ENCODE data around the gene DCTN5.

DCTN5 gene

DNA sequence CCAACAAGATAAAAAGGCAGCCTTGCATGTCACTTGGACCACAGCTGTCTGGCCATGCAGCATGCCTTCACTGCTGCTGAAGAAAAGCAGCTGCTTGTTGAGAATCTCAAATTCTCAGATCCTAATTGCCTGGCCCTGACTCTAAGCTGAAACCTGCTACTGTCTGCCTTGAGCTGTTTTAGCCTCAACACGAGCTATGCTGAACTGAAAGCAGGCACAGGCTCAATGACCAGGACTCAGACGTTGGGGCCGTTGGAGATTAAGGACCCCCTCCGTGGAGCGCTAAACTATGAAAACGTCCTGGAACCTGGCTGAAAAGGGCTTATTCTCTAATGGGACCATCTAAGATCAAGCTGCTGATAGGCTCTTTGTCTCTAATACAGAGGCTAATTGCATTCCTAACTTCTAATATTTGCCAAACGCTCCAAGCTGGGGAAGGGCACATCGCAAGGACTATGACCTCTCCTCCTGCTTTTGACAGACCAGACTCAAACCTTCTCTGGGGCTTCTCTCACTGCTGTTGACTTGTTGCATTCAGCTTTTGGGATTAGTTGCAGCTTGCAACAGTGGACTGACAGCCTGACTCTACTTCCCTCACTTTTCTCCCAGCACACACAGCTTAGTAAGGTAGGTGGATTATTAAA lies 32.8 kb downstream of the DCTN5 start:
- peaks cover 11% of the 10 kb centered on the region; the same call in 1 of the 2 replicates for H3F3A ChIP-seq (ENCODE audit: insufficient read depth)
- H3K36me3 ChIP-seq (ENCODE audit: low read length), result no peaks in the 10 kb centered on the region
- no peaks in the 10 kb centered on the region for H3K9me3 ChIP-seq (ENCODE audit: insufficient read depth, low read length)
- H3K79me2 ChIP-seq (ENCODE audit: insufficient read depth, low read length), result peaks cover 4% of the 10 kb centered on the region
- no peak overlapping the region for H3K27ac ChIP-seq (ENCODE audit: low read depth, low read length)
- H3K9ac ChIP-seq (ENCODE audit: low read length), result no peak overlapping the region
- no peak overlapping the region for H2AFZ ChIP-seq (ENCODE audit: low read depth, low read length, severe bottlenecking)
- H3K9me2 ChIP-seq (replicated peaks; ENCODE audit: insufficient read depth, low read length), result no peaks in the 10 kb centered on the region
- no peaks in the 10 kb centered on the region for H4K20me1 ChIP-seq (ENCODE audit: low read depth, low read length)
- TF ChIP-seq, protein P1, sequence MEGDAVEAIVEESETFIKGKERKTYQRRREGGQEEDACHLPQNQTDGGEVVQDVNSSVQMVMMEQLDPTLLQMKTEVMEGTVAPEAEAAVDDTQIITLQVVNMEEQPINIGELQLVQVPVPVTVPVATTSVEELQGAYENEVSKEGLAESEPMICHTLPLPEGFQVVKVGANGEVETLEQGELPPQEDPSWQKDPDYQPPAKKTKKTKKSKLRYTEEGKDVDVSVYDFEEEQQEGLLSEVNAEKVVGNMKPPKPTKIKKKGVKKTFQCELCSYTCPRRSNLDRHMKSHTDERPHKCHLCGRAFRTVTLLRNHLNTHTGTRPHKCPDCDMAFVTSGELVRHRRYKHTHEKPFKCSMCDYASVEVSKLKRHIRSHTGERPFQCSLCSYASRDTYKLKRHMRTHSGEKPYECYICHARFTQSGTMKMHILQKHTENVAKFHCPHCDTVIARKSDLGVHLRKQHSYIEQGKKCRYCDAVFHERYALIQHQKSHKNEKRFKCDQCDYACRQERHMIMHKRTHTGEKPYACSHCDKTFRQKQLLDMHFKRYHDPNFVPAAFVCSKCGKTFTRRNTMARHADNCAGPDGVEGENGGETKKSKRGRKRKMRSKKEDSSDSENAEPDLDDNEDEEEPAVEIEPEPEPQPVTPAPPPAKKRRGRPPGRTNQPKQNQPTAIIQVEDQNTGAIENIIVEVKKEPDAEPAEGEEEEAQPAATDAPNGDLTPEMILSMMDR (IDR thresholded peaks at IDR 0.05; ENCODE audit: insufficient read depth, low read length, poor library complexity, severe bottlenecking), result no peak
- H3K27me3 ChIP-seq (ENCODE audit: low read length), result no peaks in the 10 kb centered on the region
- H3K4me2 ChIP-seq (ENCODE audit: low read depth, low read length, poor library complexity, severe bottlenecking), result no peak overlapping the region
- H3K4me3 ChIP-seq (ENCODE audit: insufficient read depth, low read length, poor library complexity, severe bottlenecking), result no peak overlapping the region

DNA sequence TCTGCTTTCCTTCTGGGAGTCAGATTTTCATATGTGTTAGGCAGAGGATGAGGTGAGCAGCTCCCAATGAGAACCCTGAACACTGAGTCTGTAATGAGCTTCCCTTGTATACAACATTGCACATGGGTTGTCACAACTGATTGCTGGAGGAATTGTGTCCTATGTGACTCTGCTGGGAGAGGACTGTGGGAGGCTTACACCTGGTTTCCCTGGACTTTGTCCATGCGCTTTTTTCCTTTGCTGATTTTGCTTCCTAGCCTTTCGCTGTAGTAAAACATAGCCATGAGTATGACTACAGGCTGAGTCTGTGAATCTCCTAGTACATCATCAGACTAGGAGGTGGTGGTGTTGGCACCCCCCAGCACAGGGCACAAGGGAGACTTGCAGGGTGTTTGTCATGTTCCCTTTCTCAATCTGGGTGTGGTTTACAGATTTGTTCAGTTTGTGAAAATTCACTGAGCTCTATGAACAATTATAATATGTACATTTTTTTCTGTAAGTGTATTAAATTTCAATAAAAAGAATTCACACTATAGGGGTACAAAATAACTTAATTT lies 35.7 kb downstream of the DCTN5 start:
- no peaks in the 10 kb centered on the region for H3K27me3 ChIP-seq (ENCODE audit: low read length)
- H3F3A ChIP-seq (ENCODE audit: insufficient read depth), result peaks cover 11% of the 10 kb centered on the region; the same call in 1 of the 2 replicates
- H3K79me2 ChIP-seq (ENCODE audit: insufficient read depth, low read length), result peaks cover 33% of the 10 kb centered on the region
- H3K36me3 ChIP-seq (ENCODE audit: low read length), result 0 out of 2 replicates have a peak, but pooled peaks cover 8% of the 10 kb centered on the region
- peak overlapping the region; percentile 9; the same call in 1 of the 2 replicates for H3K27ac ChIP-seq (ENCODE audit: low read depth, low read length)
- TF ChIP-seq, protein P1 (IDR thresholded peaks at IDR 0.05; ENCODE audit: insufficient read depth, low read length, poor library complexity, severe bottlenecking), result no peak
- TF ChIP-seq EZH2phosphoT487 (conservative IDR thresholded peaks at IDR 0.05; ENCODE audit: low read length), result no peak
- H3K4me3 ChIP-seq (ENCODE audit: insufficient read depth, low read length, poor library complexity, severe bottlenecking), result no peak overlapping the region
- H3K9me2 ChIP-seq (replicated peaks; ENCODE audit: insufficient read depth, low read length), result no peaks in the 10 kb centered on the region
- H3K4me2 ChIP-seq (ENCODE audit: low read depth, low read length, poor library complexity, severe bottlenecking), result no peak overlapping the region
- H3K9me3 ChIP-seq (ENCODE audit: insufficient read depth, low read length), result no peaks in the 10 kb centered on the region
- no peak overlapping the region for H3K9ac ChIP-seq (ENCODE audit: low read length)
- no peaks in the 10 kb centered on the region for H4K20me1 ChIP-seq (ENCODE audit: low read depth, low read length)
- no peak overlapping the region for H2AFZ ChIP-seq (ENCODE audit: low read depth, low read length, severe bottlenecking)

GRCh38 chr16:23678430-23679273 lies 37.4 kb downstream of the DCTN5 start, which contains the start of gene PLK1:
Gene PLK1 (plus strand): TSS chr16:23678889. CDS start chr16:23678933, 44 bp downstream.
- 0 out of 2 replicates have a peak, but pooled peaks cover 15% of the 10 kb centered on the region for H3K36me3 ChIP-seq (ENCODE audit: low read length)
- H3K79me2 ChIP-seq (ENCODE audit: insufficient read depth, low read length), result peaks cover 43% of the 10 kb centered on the region
- TF ChIP-seq, protein P1 (IDR thresholded peaks at IDR 0.05; ENCODE audit: insufficient read depth, low read length, poor library complexity, severe bottlenecking), result peak; percentile 30
- no peak for TF ChIP-seq EZH2phosphoT487 (conservative IDR thresholded peaks at IDR 0.05; ENCODE audit: low read length)

More at GRCh38 chr16:23678430-23679273, 37.4 kb downstream of the DCTN5 start, which contains the start of gene PLK1:
- peak within 1 kb of the TSS; percentile 85 for H2AFZ ChIP-seq (ENCODE audit: low read depth, low read length, severe bottlenecking)
- H3K9me3 ChIP-seq (ENCODE audit: insufficient read depth, low read length), result no peaks in the 10 kb centered on the region
- H3K9me2 ChIP-seq (replicated peaks; ENCODE audit: insufficient read depth, low read length), result no peaks in the 10 kb centered on the region
- no peaks in the 10 kb centered on the region for H3K27me3 ChIP-seq (ENCODE audit: low read length)
- peak within 1 kb of the TSS; percentile 98 for H3K4me3 ChIP-seq (ENCODE audit: insufficient read depth, low read length, poor library complexity, severe bottlenecking)
- no peaks in the 10 kb centered on the region for H4K20me1 ChIP-seq (ENCODE audit: low read depth, low read length)
- H3K9ac ChIP-seq (ENCODE audit: low read length), result peak within 1 kb of the TSS; percentile 98
- peak within 1 kb of the TSS; percentile 70 for H3K27ac ChIP-seq (ENCODE audit: low read depth, low read length)
- peaks cover 11% of the 10 kb centered on the region; the same call in 1 of the 2 replicates for H3F3A ChIP-seq (ENCODE audit: insufficient read depth)
- H3K4me2 ChIP-seq (ENCODE audit: low read depth, low read length, poor library complexity, severe bottlenecking), result peak within 1 kb of the TSS; percentile 69
